ENCODE measurements around the gene NAA60.

Gene NAA60

GRCh38 chr16:3481696-3482658 is 38.5 kb downstream of the NAA60 start:
- H3K9ac ChIP-seq (ENCODE audit: low read depth in 1 of 2, low read length in 2 of 2): no peak overlapping the region
- H3K9me3 ChIP-seq (ENCODE audit: control insufficient read depth in 2 of 2, low read length in 2 of 2): no peaks in the 10 kb centered on the region
- peaks cover 64 to 73% of the 10 kb centered on the region in 2 donors for H3K36me3 ChIP-seq (ENCODE audit: control insufficient read depth in 2 of 2, insufficient read depth in 2 of 2, low read length in 2 of 2)
- no peak overlapping the region for H3K27ac ChIP-seq (ENCODE audit: low read depth in 2 of 2, low read length in 2 of 2)
- peaks cover 7 to 8% of the 10 kb centered on the region in 2 donors for H3K4me1 ChIP-seq (ENCODE audit: control insufficient read depth in 2 of 2, insufficient read depth in 2 of 2, low read length in 2 of 2)
- H3K27me3 ChIP-seq (ENCODE audit: control insufficient read depth in 2 of 2, insufficient read depth in 2 of 2, low read length in 2 of 2): no peaks in the 10 kb centered on the region
- no peak overlapping the region for H3K4me3 ChIP-seq (ENCODE audit: low read length in 2 of 2)

DNA sequence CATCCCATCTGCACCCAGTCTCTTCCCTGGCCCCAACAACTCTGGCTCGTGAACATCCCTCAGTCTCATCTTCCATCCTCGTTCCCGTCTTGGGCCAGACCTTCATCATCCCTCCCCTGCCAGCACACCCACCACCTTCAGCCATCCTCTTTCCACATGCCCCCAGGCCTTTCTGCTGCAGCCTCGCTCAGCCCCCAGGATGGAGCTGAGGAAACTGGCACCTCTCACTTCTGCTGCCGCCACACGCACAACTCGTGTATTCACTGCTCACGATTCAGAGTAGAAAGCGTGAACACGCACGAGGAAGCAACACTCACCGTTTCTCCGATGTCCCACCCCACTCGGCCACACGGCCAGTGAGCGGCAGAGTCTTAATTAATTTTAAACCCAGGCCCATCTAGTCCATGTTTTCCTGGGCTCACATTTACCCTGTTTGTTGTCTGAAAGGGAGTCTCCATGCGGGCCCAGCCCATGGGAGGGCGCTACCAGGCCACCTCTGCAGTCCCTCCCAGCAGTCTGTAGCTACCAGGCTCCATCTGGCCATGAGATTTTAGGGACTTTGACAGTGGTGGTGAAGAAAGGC is 39.3 kb downstream of the NAA60 start:
- H3K27me3 ChIP-seq (ENCODE audit: control insufficient read depth in 2 of 2, insufficient read depth in 2 of 2, low read length in 2 of 2): no peaks in the 10 kb centered on the region
- H3K4me3 ChIP-seq (ENCODE audit: low read length in 2 of 2): no peak overlapping the region
- peaks cover 7 to 8% of the 10 kb centered on the region in 2 donors for H3K4me1 ChIP-seq (ENCODE audit: control insufficient read depth in 2 of 2, insufficient read depth in 2 of 2, low read length in 2 of 2)
- no peaks in the 10 kb centered on the region for H3K9me3 ChIP-seq (ENCODE audit: control insufficient read depth in 2 of 2, low read length in 2 of 2)
- H3K36me3 ChIP-seq (ENCODE audit: control insufficient read depth in 2 of 2, insufficient read depth in 2 of 2, low read length in 2 of 2): peaks cover 66 to 75% of the 10 kb centered on the region in 2 donors
- H3K27ac ChIP-seq (ENCODE audit: low read depth in 2 of 2, low read length in 2 of 2): no peak overlapping the region
- H3K9ac ChIP-seq (ENCODE audit: low read depth in 1 of 2, low read length in 2 of 2): no peak overlapping the region

DNA sequence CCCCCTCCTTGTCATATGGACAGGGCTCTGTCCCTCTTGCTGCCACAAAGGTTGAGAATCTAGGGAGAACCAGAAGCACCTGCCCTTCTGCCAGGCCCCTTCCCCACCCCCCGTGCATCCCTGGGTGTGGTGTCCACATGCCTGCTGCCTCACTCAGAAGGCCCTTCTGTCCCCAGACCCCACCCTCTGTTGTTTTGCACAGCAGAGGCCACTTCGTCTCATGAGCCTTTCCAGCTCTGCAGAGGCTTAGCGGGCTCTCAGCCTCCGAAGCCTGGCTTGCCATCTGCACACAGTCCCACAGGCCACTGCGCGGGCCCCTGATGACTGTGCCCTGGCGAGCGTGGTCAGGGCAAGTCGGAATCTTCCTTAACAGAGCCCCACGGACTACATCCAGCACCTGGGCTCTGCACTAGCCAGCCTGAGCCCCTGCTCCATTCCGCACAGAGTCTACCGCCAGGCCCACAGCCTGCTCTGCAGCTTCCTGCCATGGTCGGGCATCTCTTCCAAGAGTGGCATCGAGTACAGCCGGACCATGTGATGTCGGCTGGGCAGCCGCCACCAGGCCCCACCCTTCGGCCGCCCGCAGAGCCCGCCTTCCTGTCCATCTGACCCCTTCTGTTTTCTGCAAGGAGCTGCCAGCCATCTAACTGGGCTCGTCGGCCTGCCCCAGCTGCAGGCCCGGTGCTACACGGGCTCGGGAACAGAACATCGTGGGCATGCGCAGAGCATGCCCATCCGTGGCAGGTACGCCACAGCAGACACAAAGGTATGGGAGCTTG is 41.0 kb downstream of the NAA60 start:
- Histone ChIP-seq H3K27ac (ENCODE audit: low read depth in 2 of 2, low read length in 2 of 2) (no peak overlapping the region), H3K4me1 (ENCODE audit: control insufficient read depth in 2 of 2, insufficient read depth in 2 of 2, low read length in 2 of 2) (no peaks in the 10 kb centered on the region), H3K4me3 (ENCODE audit: low read length in 2 of 2) (no peak overlapping the region), H3K36me3 (ENCODE audit: control insufficient read depth in 2 of 2, insufficient read depth in 2 of 2, low read length in 2 of 2) (peaks cover 62 to 70% of the 10 kb centered on the region in 2 donors), H3K9me3 (ENCODE audit: control insufficient read depth in 2 of 2, low read length in 2 of 2) (no peaks in the 10 kb centered on the region), H3K9ac (ENCODE audit: low read depth in 1 of 2, low read length in 2 of 2) (no peak overlapping the region), H3K27me3 (ENCODE audit: control insufficient read depth in 2 of 2, insufficient read depth in 2 of 2, low read length in 2 of 2) (no peaks in the 10 kb centered on the region)

DNA sequence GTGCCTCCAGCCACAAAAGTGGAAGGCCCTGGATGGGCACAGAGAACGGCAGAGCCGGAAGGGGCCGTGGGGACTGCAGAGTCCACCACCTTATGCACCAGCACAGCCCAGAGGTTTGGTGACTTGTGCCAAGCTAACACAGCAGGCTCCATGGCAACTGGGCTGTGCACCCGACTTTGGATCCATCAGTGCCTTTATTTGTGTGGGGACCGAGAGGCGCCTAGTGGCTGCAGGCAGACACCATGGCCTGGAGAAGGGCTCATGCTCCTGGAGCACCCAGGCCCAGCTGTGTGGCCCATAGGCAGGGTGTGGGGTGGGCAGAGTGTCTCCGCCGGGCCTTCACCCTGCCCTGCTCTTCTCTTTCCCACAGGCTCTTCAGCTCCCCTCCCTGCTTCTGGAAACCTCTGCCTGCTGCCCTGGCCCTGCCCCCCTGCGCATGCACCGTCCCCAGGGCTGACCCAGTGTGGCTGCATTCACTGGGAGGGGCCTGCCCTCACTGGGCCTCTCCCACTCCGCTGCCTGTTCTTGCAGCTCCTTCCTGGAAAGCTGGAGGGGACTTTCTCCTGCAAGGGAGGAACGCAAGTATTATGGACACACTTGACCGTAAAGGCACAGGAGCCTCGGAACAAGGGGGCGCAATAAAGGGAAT is 41.7 kb downstream of the NAA60 start:
- Histone ChIP-seq H3K9me3 (ENCODE audit: control insufficient read depth in 2 of 2, low read length in 2 of 2) (no peaks in the 10 kb centered on the region), H3K4me1 (ENCODE audit: control insufficient read depth in 2 of 2, insufficient read depth in 2 of 2, low read length in 2 of 2) (no peaks in the 10 kb centered on the region), H3K27ac (ENCODE audit: low read depth in 2 of 2, low read length in 2 of 2) (no peak overlapping the region), H3K9ac (ENCODE audit: low read depth in 1 of 2, low read length in 2 of 2) (no peak overlapping the region), H3K4me3 (ENCODE audit: low read length in 2 of 2) (no peak overlapping the region), H3K36me3 (ENCODE audit: control insufficient read depth in 2 of 2, insufficient read depth in 2 of 2, low read length in 2 of 2) (peaks cover 56 to 64% of the 10 kb centered on the region in 2 donors), H3K27me3 (ENCODE audit: control insufficient read depth in 2 of 2, insufficient read depth in 2 of 2, low read length in 2 of 2) (no peaks in the 10 kb centered on the region)

DNA sequence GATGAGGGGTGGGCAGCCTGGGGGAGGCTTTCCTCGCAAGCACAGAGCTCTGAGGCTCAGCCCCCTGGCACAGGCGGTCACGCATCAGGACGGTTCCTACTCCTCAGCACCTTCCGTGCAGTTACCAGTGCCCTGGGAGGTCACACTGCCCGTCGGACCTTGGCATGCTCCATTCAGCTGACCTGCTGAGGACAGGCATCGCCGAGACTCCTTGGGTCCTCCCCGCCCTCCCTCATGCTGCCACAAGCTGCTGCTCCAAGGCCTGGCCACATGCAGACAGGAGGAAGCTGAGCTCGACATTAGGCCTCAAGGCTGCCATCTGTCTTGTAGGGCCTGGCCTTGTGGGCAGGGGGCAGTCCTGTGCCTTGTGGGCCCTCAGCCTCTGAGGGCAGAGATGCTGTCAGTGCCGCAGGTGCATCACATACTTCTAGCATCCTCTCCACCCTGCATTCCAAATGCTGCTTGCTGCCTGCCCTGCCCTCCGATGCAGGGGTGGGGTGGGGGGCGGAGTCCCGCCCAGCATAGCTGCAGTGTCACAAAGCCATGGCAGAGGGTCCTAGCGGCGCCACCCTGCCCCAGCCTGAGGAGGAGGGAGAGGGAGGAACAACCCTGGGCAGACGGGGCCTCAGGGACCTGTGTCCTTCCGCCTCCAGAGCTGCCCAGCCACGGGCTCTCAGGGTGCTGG is 42.5 kb downstream of the NAA60 start:
- no peak overlapping the region for H3K4me3 ChIP-seq (ENCODE audit: low read length in 2 of 2)
- H3K27me3 ChIP-seq (ENCODE audit: control insufficient read depth in 2 of 2, insufficient read depth in 2 of 2, low read length in 2 of 2): no peaks in the 10 kb centered on the region
- H3K9me3 ChIP-seq (ENCODE audit: control insufficient read depth in 2 of 2, low read length in 2 of 2): no peaks in the 10 kb centered on the region
- H3K36me3 ChIP-seq (ENCODE audit: control insufficient read depth in 2 of 2, insufficient read depth in 2 of 2, low read length in 2 of 2): peaks cover 56 to 60% of the 10 kb centered on the region in 2 donors
- peaks cover 0 to under 1% of the 10 kb centered on the region in 2 donors for H3K4me1 ChIP-seq (ENCODE audit: control insufficient read depth in 2 of 2, insufficient read depth in 2 of 2, low read length in 2 of 2)
- H3K27ac ChIP-seq (ENCODE audit: low read depth in 2 of 2, low read length in 2 of 2): peak overlapping the region in 1 of 2 donors; percentile 21
- no peak overlapping the region for H3K9ac ChIP-seq (ENCODE audit: low read depth in 1 of 2, low read length in 2 of 2)

GRCh38 chr16:3486506-3487215 is 43.2 kb downstream of the NAA60 start:
- H3K36me3 ChIP-seq (ENCODE audit: control insufficient read depth in 2 of 2, insufficient read depth in 2 of 2, low read length in 2 of 2): peaks cover 52 to 53% of the 10 kb centered on the region in 2 donors
- H3K27ac ChIP-seq (ENCODE audit: low read depth in 2 of 2, low read length in 2 of 2): peak overlapping the region in 1 of 2 donors; percentile 21
- H3K9ac ChIP-seq (ENCODE audit: low read depth in 1 of 2, low read length in 2 of 2): no peak overlapping the region

DNA sequence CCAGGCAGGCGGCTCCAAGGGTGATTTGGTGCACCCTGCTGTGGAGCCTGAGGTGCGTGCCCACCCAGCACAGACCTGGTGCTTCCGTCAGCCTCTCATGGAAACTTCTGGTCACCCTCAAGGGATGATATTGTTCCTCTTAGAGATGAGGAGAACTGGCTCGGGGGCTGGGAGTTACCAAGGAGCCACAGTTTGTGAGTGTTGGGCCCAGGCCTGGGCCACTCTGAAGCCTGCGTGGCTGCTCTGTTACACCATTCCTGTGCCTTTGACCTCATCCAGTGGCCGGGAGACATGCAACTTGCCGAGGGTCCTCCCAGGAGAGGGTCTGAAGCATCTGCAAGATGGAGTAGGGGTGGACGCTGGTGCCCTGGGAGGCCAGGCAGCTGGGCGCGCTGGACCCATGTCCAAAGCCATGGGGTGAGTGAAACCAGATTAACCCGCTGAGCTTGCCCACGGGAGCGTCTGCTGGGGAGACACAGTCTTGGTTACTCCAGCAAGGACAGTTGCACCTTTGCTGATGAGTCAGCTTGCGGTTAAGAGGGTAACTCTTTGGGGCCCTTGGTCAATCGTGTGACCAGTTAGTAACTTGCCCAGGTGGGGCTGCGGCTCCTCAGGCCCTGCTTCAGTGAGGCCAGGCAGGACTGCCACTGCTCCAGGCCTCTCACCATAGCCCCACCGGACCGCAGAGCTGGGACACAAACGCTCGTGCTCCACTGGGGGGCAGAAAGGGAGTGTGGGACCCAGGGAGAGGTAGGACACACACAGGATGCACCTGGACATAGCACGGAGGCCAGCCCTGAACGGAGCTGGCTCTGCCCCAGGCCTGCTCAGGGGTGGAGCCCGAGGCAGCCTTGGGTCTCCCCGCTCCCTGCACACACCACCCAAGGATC is 44.3 kb downstream of the NAA60 start:
- H3K4me1 ChIP-seq (ENCODE audit: control insufficient read depth in 2 of 2, insufficient read depth in 2 of 2, low read length in 2 of 2): peaks cover 0 to 3% of the 10 kb centered on the region in 2 donors
- H3K4me3 ChIP-seq (ENCODE audit: low read length in 2 of 2): no peak overlapping the region
- H3K27me3 ChIP-seq (ENCODE audit: control insufficient read depth in 2 of 2, insufficient read depth in 2 of 2, low read length in 2 of 2): no peaks in the 10 kb centered on the region
- no peak overlapping the region for H3K27ac ChIP-seq (ENCODE audit: low read depth in 2 of 2, low read length in 2 of 2)
- H3K9me3 ChIP-seq (ENCODE audit: control insufficient read depth in 2 of 2, low read length in 2 of 2): no peaks in the 10 kb centered on the region
- H3K9ac ChIP-seq (ENCODE audit: low read depth in 1 of 2, low read length in 2 of 2): no peak overlapping the region
- peaks cover 42 to 43% of the 10 kb centered on the region in 2 donors for H3K36me3 ChIP-seq (ENCODE audit: control insufficient read depth in 2 of 2, insufficient read depth in 2 of 2, low read length in 2 of 2)

More at GRCh38 chr16:3486506-3487215, 43.2 kb downstream of the NAA60 start:
- Histone ChIP-seq H3K4me1 (ENCODE audit: control insufficient read depth in 2 of 2, insufficient read depth in 2 of 2, low read length in 2 of 2) (peaks cover 0 to 3% of the 10 kb centered on the region in 2 donors), H3K27me3 (ENCODE audit: control insufficient read depth in 2 of 2, insufficient read depth in 2 of 2, low read length in 2 of 2) (no peaks in the 10 kb centered on the region), H3K9me3 (ENCODE audit: control insufficient read depth in 2 of 2, low read length in 2 of 2) (no peaks in the 10 kb centered on the region), H3K4me3 (ENCODE audit: low read length in 2 of 2) (no peak overlapping the region)

GRCh38 chr16:3488801-3489200 is 45.3 kb downstream of the NAA60 start:
- H3K9ac ChIP-seq (ENCODE audit: low read depth in 1 of 2, low read length in 2 of 2): no peak overlapping the region

More at GRCh38 chr16:3488801-3489200, 45.3 kb downstream of the NAA60 start:
- H3K9me3 ChIP-seq (ENCODE audit: control insufficient read depth in 2 of 2, low read length in 2 of 2): no peaks in the 10 kb centered on the region
- H3K4me3 ChIP-seq (ENCODE audit: low read length in 2 of 2): no peak overlapping the region
- peaks cover 0 to 3% of the 10 kb centered on the region in 2 donors for H3K4me1 ChIP-seq (ENCODE audit: control insufficient read depth in 2 of 2, insufficient read depth in 2 of 2, low read length in 2 of 2)
- H3K36me3 ChIP-seq (ENCODE audit: control insufficient read depth in 2 of 2, insufficient read depth in 2 of 2, low read length in 2 of 2): peaks cover 32% of the 10 kb centered on the region in 2 donors
- H3K27me3 ChIP-seq (ENCODE audit: control insufficient read depth in 2 of 2, insufficient read depth in 2 of 2, low read length in 2 of 2): no peaks in the 10 kb centered on the region
- H3K27ac ChIP-seq (ENCODE audit: low read depth in 2 of 2, low read length in 2 of 2): no peak overlapping the region

Data from mucosa of rectum (tissue), 2 donors.